SU-DHL-6 (cell line): ENCODE results near the gene INO80B.

ENCODE experiments used
- EZH2phosphoT487 ChIP-seq: fragments of 200-600 bp; sonication (generic), shearing (Covaris generic); conservative IDR thresholded peaks from 2 replicates; pipeline ENCODE4 v1.6.1; 2018; ENCODE audit warnings: mild to moderate bottlenecking, antibody characterized with exemption, low read length, moderate library complexity, mixed read lengths
- TF ChIP-seq, protein P1 (sequence below): fragments of 200-600 bp; sonication (generic); IDR thresholded peaks from one replicate; pipeline ENCODE4 v1.5.1; 2017; ENCODE audit warnings: antibody characterized with exemption, mild to moderate bottlenecking, low read length, moderate library complexity; ENCODE audit not compliant: insufficient read depth, poor library complexity, severe bottlenecking

- TF ChIP-seq, protein P1, sequence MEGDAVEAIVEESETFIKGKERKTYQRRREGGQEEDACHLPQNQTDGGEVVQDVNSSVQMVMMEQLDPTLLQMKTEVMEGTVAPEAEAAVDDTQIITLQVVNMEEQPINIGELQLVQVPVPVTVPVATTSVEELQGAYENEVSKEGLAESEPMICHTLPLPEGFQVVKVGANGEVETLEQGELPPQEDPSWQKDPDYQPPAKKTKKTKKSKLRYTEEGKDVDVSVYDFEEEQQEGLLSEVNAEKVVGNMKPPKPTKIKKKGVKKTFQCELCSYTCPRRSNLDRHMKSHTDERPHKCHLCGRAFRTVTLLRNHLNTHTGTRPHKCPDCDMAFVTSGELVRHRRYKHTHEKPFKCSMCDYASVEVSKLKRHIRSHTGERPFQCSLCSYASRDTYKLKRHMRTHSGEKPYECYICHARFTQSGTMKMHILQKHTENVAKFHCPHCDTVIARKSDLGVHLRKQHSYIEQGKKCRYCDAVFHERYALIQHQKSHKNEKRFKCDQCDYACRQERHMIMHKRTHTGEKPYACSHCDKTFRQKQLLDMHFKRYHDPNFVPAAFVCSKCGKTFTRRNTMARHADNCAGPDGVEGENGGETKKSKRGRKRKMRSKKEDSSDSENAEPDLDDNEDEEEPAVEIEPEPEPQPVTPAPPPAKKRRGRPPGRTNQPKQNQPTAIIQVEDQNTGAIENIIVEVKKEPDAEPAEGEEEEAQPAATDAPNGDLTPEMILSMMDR = peak; percentile 82
- TF ChIP-seq EZH2phosphoT487 = no peak
These were observed 28.2 kb downstream of the INO80B start, which contains the start of the genes CCDC142 and TTC31 for GRCh38 chr2:74482801-74483674.
